Fibroblast of pulmonary artery (primary cell): Measurements from ENCODE around the gene NHLRC4.

Source experiments
- DNase-seq: peaks from one replicate; pipeline ENCODE4 v3.0.0-alpha.2; 2010; ENCODE audit warnings: low read depth
- H3K4me3 ChIP-seq: replicated peaks from 2 replicates; pipeline ENCODE4 v1.5.1; 2011; ENCODE audit warnings: low read depth, mild to moderate bottlenecking, control low read depth, low read length, moderate library complexity
- CTCF ChIP-seq: IDR thresholded peaks from 2 replicates; pipeline ENCODE4 v1.5.1; 2011; ENCODE audit warnings: mild to moderate bottlenecking, control low read depth, low read length, inconsistent platforms; ENCODE audit errors: missing control alignments

Gene NHLRC4

DNA sequence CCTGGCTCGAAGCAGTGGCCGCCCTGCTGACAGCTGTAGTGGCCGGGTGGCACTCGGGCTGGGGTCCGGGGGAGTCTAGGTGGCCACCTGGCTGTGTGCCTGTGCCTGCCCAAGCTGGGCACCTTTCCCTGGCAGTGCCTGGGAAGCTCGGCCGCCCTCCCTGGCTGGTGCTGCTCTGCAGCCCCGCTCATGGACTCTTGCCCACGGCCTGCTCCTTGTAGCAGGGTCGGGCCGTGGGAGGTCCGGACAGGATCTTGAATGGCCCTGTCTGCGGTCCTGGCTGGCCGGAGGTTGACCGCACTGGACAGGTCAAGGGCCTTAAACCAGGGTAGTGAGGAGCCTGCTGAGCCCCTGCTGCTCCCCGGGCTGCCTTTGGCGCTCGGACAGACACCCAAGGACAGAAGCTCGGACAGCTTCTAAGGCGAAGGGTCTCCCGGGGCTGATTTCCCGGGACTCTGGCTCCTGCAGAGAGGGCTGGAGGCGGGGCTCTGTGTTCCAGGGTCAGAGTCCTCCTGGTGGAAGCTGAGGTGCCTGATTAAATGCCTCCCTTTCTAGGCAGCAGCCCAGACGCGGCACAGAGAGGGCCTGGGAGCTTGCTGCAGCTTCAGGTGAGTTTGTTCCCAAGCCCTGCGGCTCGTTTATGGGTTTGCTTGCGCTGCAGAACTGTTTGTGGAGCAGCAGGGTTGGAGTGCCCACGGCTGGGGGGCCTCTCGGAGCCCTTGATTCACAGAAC is 33.2 kb upstream of the NHLRC4 start:
- no peak for TF ChIP-seq CTCF
- no peak overlapping the region for H3K4me3 ChIP-seq
- DNase-seq: no peak

DNA sequence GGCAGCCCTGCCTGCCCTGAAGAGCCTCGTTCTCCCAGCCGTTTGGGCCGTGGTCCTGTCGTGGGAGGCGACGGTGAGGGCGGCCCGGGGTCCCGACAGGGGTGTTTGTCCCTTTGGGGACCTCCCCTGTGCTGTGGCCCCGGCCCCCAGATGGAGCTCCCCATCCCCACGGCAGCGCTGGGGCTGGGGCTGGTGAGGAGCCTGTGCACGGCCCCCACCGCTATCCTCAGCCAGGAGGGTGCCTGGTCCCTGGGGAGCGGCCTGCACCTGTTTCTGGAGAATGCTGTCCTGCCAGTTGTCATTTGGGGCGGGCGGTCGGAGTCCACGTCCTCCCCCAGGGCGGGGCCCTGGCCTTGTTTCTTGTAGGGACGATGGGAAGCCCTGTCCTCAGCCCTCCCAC is 32.7 kb upstream of the NHLRC4 start:
- no peak for TF ChIP-seq CTCF
- H3K4me3 ChIP-seq: no peak overlapping the region
- DNase-seq: no peak

- no peak for TF ChIP-seq CTCF
- H3K4me3 ChIP-seq: no peak overlapping the region
- no peak for DNase-seq
These were observed 31.9 kb upstream of the NHLRC4 start for GRCh38 chr16:534856-535445.

- peak; percentile 24 for DNase-seq
- no peak for TF ChIP-seq CTCF
- H3K4me3 ChIP-seq: no peak overlapping the region
These were observed 31.1 kb upstream of the NHLRC4 start for GRCh38 chr16:535446-536405.

DNA sequence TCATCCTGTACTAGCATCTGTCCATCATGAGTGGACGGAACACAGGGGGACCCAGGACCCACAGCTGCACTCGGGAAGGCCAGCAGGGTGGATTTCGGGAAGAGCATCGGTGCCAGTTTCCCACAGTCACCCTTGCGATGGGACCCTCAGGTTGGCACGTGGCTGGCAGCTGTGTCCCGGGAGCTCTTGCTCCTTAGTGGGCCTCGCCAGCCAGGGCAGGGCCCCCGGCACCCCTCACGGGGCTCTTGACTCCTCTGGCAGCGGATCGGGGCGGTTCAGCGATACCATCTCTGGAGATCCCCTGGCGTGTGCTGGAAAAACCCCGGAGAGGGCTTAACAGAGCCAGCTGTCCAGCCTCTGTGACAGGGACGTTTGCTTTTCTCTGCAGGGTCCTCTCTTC is 30.1 kb upstream of the NHLRC4 start:
- no peak for TF ChIP-seq CTCF
- DNase-seq: no peak
- H3K4me3 ChIP-seq: no peak overlapping the region

DNA sequence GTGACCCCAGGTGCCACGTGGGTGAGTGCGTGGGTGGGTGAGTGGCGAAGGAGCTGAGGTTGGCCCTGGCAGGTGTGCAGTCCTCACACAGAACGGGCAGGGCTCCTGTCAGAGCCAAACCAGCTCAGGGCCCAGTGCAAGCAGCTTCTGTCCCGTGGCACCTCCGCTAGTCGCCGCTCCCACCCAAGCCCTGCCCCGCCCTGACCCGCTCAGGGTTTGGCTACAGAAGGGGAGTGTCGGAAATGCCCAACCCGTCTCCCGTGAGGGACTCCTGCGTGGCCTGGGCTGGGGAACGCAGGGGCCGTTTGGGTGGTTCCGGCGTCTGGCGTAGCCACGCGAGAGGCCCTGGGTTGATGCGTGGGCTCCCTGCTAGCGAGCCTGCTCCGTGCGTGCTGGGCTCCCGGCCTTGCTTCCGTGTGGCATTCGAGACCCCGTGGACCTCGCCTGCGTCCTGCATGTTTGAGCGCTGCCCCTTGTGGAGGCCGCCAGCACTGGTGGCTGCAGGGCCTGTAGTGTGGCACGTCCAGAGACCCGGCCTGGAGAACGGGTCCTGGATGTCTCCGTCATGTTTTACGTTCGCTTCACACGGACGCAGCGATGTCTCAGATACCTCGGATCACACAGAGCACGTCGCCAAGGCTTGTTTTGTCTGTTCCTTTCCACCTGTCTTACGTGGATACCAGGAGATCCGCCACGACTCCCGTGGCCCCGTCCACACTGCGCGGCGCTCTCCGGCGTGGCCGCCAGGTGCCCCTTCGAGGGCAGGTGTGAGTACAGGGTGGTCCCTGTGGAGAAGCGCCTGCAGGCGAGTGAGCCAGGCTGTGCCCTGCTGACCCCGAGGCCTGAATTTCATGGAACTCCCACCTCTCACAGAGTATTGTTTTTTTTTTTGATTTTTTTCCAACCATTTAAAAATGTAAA is 29.1 kb upstream of the NHLRC4 start:
- DNase-seq: no peak
- TF ChIP-seq CTCF: no peak
- H3K4me3 ChIP-seq: no peak overlapping the region
